HUES64 (cell line): Measurements from ENCODE around the gene SCUBE1.
"Not testable (repeated sequence)": the region's sequence is repeated elsewhere in the genome, so short reads cannot be mapped to it uniquely, and the experiment has no call there.

Experiments used
- H3K27ac ChIP-seq: 2 replicates; pipeline ENCODE4 v1.7.0; 2013; ENCODE audit warnings: low read depth, low read length, inconsistent platforms
- H3K27me3 ChIP-seq: 2 replicates; pipeline ENCODE4 v1.6.1; 2013; ENCODE audit warnings: mild to moderate bottlenecking, low read length; ENCODE audit not compliant: insufficient read depth
- H3K36me3 ChIP-seq: 2 replicates; pipeline ENCODE4 v1.6.1; 2013; ENCODE audit warnings: mild to moderate bottlenecking, low read length; ENCODE audit not compliant: insufficient read depth
- H3K4me1 ChIP-seq: 2 replicates; pipeline ENCODE4 v1.6.1; 2013; ENCODE audit warnings: mild to moderate bottlenecking, low read length, moderate library complexity; ENCODE audit not compliant: insufficient read depth
- H3K4me3 ChIP-seq: 2 replicates; pipeline ENCODE4 v1.5.1; 2013; ENCODE audit warnings: mild to moderate bottlenecking, low read length, moderate library complexity
- H3K9ac ChIP-seq: 2 replicates; pipeline ENCODE4 v1.6.1; 2013; ENCODE audit warnings: mild to moderate bottlenecking, low read depth, low read length
- H3K9me3 ChIP-seq: 2 replicates; pipeline ENCODE4 v1.6.1; 2013; ENCODE audit warnings: low read depth, low read length; ENCODE audit not compliant: insufficient read depth
- WGBS: fragments of 150-250, 120-280 bp; methylation state at CpG from one replicate; pipeline ENCODE4 v1.1.7; 2013; ENCODE audit warnings: missing lambda C conversion rate; 5-methylcytosine and 5-hydroxymethylcytosine counted together

Gene SCUBE1

GRCh38 chr22:43291381-43291780 lies 51.8 kb downstream of the SCUBE1 start:
- Histone ChIP-seq H3K4me3 (no peak overlapping the region), H3K27ac (no peak overlapping the region), H3K27me3 (no peaks in the 10 kb centered on the region), H3K4me1 (no peaks in the 10 kb centered on the region), H3K9me3 (no peaks in the 10 kb centered on the region), H3K36me3 (no peaks in the 10 kb centered on the region), H3K9ac (no peak overlapping the region)
- 96% methylated on average over 14 of the region's 14 CpGs for WGBS

GRCh38 chr22:43289976-43290721 lies 53.0 kb downstream of the SCUBE1 start:
- no peak overlapping the region for H3K9ac ChIP-seq
- no peaks in the 10 kb centered on the region for H3K9me3 ChIP-seq
- no peaks in the 10 kb centered on the region for H3K27me3 ChIP-seq
- H3K4me3 ChIP-seq: no peak overlapping the region
- H3K4me1 ChIP-seq: no peaks in the 10 kb centered on the region
- no peaks in the 10 kb centered on the region for H3K36me3 ChIP-seq
- H3K27ac ChIP-seq: no peak overlapping the region
- 93% methylated on average over 10 of the region's 10 CpGs for WGBS

DNA sequence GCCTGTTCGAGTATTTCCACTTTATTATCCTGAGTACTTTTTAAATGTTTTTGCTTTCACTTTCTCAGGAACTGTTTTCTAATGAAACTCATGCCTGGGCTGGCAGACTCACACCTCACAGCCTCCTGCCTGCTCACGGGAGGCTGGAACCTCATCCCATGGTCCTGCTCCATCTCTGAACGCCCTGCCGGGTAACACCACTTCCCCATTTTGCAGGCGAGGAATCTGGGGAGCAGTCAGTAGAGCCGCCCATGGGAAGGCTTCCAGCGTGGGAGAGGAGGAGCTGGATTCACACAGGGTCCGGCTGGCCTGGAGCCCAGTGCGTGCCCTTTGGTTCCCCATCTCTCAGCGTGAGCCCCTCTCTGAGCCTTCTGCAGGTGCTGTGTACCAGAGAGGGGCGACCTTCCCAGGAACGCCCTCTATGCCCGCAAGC lies 53.6 kb downstream of the SCUBE1 start:
- no peaks in the 10 kb centered on the region for H3K4me1 ChIP-seq
- WGBS: 92% methylated on average over 13 of the region's 13 CpGs
- H3K27me3 ChIP-seq: no peaks in the 10 kb centered on the region
- no peaks in the 10 kb centered on the region for H3K36me3 ChIP-seq
- no peak overlapping the region for H3K4me3 ChIP-seq
- H3K27ac ChIP-seq: no peak overlapping the region
- no peak overlapping the region for H3K9ac ChIP-seq
- no peaks in the 10 kb centered on the region for H3K9me3 ChIP-seq

- Histone ChIP-seq H3K27me3 (no peaks in the 10 kb centered on the region), H3K9me3 (no peaks in the 10 kb centered on the region), H3K4me1 (no peaks in the 10 kb centered on the region), H3K27ac (no peak overlapping the region), H3K36me3 (no peaks in the 10 kb centered on the region), H3K9ac (no peak overlapping the region), H3K4me3 (no peak overlapping the region)
- 70% methylated on average over 12 of the region's 12 CpGs for WGBS
Measured at GRCh38 chr22:43288807-43289420, 54.3 kb downstream of the SCUBE1 start.

DNA sequence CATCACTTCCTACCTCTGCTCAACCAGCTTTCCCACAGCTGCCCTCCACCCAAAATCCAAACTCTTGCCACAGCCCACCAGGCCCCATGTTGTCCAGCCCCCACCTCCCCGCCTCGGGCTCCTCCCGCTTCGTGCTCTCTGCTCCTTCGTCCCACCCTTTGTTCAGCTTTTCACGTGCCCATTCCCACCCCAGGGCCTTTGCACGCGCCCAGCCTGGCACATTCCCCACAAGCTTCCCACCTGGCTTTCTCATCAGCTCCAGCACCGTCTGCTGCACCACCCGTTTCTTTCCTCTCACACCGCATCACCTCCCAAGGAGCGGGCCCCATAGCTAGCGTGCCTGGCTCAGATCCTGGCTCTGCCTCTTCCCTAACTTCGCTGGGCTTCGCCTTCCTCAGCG lies 54.8 kb downstream of the SCUBE1 start:
- Histone ChIP-seq H3K36me3 (no peaks in the 10 kb centered on the region), H3K9me3 (no peaks in the 10 kb centered on the region), H3K9ac (no peak overlapping the region), H3K27ac (no peak overlapping the region), H3K4me1 (no peaks in the 10 kb centered on the region), H3K27me3 (no peaks in the 10 kb centered on the region), H3K4me3 (no peak overlapping the region)
- WGBS: 93% methylated on average over 16 of the region's 16 CpGs

- H3K4me1 ChIP-seq: no peaks in the 10 kb centered on the region
- no peaks in the 10 kb centered on the region for H3K9me3 ChIP-seq
- H3K27ac ChIP-seq: no peak overlapping the region
- 89% methylated on average over 4 of the region's 4 CpGs for WGBS
- H3K9ac ChIP-seq: no peak overlapping the region
- no peaks in the 10 kb centered on the region for H3K27me3 ChIP-seq
- no peak overlapping the region for H3K4me3 ChIP-seq
- no peaks in the 10 kb centered on the region for H3K36me3 ChIP-seq
Measured at GRCh38 chr22:43287441-43287840, 55.7 kb downstream of the SCUBE1 start.

DNA sequence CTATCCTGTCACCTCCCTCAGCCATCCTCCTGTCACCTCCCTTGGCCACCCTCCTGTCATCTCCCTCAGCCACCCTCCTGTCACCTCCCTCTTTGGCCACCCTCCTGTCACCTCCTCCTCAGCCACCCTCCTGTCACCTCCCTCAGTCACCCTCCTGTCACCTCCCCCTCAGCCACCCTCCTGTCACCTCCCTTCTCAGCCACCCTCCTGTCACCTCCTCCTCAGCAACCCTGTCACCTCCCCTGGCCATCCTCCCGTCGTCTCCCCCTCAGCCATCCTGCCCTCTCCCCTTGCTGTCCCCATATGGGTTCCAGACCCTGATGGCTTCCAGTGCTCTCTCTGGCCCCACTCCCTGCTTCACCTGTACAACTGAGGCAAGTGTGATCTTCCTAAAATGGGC lies 61.8 kb downstream of the SCUBE1 start:
- Histone ChIP-seq H3K4me3 (no peak overlapping the region), H3K27ac (no peak overlapping the region), H3K36me3 (no peaks in the 10 kb centered on the region), H3K27me3 (no peaks in the 10 kb centered on the region; the same call in 1 of the 2 replicates), H3K9me3 (no peaks in the 10 kb centered on the region), H3K4me1 (peaks cover 6% of the 10 kb centered on the region), H3K9ac (no peak overlapping the region)
- WGBS: 87% methylated on average over 2 of the region's 2 CpGs

DNA sequence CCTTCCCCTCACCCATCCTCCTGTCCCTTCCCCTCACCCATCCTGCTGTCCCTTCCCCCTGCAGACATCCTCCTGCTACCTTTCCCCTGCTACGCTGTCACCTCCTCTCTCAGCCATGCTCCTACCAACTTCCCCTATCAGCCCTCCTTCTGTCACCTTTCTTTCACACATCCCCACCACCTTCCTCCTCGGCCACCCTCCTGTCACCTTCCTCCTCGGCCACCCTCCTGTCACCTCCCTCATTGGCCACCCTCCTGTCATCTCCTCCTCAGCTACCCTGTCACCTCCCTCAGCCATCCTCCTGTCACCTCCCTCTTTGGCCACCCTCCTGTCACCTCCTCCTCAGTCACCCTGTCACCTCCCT lies 62.7 kb downstream of the SCUBE1 start:
- 68% methylated on average over 3 of the region's 3 CpGs for WGBS
- H3K36me3 ChIP-seq, H3K4me3 ChIP-seq, H3K9me3 ChIP-seq, H3K9ac ChIP-seq, H3K4me1 ChIP-seq, H3K27me3 ChIP-seq, H3K27ac ChIP-seq: not testable (repeated sequence)

DNA sequence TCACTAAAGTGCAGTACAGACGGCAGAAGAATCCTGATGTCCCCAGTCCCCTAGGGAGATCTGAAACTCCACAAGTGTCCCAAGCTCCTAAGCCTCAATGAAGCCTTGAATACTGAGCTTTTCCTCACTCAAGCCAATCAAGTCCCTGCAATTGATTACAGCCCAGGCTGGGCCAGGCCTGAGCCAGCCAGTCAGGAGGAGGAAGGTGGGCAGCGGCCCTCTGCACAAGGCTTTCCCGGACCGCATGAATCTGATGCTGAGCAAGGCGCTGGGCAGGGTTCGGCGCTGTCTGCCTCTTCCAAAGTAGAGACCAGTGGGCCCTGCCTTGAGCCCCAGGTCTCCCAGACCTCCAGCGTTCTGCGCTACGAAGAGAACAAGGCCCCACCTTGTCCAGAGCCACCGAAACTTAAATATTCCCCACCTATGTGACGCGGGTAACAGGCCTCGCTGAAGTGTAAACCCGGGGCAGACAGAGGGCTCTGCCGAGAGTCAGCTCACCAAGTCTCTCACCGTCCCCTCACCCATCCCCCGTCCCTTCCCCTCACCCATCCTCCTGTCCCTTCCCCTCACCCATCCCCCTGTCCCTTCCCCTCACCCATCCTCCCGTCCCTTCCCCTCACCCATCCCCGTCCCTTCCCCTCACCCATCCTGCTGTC lies 63.2 kb downstream of the SCUBE1 start:
- Histone ChIP-seq H3K36me3 (no peaks in the 10 kb centered on the region), H3K27ac (no peak overlapping the region), H3K9me3 (no peaks in the 10 kb centered on the region), H3K4me3 (no peak overlapping the region), H3K9ac (no peak overlapping the region), H3K27me3 (no peaks in the 10 kb centered on the region; the same call in 1 of the 2 replicates), H3K4me1 (peaks cover 12% of the 10 kb centered on the region)
- WGBS: 63% methylated on average over 20 of the region's 20 CpGs

DNA sequence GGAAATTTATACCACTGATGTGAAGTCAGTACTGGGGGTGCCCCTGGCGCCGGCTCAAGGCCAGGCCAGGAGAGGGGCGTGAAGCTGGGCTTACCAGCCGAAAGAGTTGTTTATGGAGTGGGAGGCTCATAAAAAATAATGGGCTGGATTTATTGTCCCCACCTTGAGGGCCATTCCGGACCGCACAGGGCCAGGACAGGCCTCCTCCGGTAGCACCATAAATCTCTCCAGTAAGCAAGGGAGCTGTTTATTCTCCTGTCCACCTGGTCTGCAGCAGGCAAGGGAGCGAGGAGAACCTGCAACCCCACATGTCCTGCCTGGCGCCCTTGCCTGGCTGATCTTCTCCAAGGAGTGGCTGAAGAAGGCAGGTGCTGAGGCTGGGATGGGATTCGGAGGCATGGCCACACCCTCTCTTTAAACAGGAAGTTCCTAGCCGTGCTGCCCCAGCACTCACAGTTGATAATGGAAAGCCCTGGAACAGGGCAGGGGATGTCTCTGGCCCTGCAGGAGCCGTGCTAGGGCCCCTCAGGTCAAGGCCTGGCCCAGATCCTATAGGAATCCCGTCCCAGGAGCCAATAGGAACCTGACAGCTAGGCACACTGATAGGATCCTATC lies 65.1 kb downstream of the SCUBE1 start:
- no peaks in the 10 kb centered on the region; the same call in 1 of the 2 replicates for H3K27me3 ChIP-seq
- no peaks in the 10 kb centered on the region for H3K9me3 ChIP-seq
- WGBS: 79% methylated on average over 13 of the region's 13 CpGs
- H3K27ac ChIP-seq: no peak overlapping the region
- peaks cover 12% of the 10 kb centered on the region for H3K4me1 ChIP-seq
- no peaks in the 10 kb centered on the region for H3K36me3 ChIP-seq
- H3K9ac ChIP-seq: no peak overlapping the region
- no peak overlapping the region for H3K4me3 ChIP-seq

GRCh38 chr22:43277091-43277490 lies 66.1 kb downstream of the SCUBE1 start:
- Histone ChIP-seq H3K27ac (no peak overlapping the region), H3K4me3 (no peak overlapping the region), H3K27me3 (no peaks in the 10 kb centered on the region; the same call in 1 of the 2 replicates), H3K4me1 (peaks cover 12% of the 10 kb centered on the region), H3K9me3 (no peaks in the 10 kb centered on the region), H3K9ac (no peak overlapping the region), H3K36me3 (no peaks in the 10 kb centered on the region)
- 92% methylated on average over 10 of the region's 10 CpGs for WGBS
